CD4-positive, alpha-beta memory T cell (primary cell): ENCODE data around the gene THSD4. TPM values are rescaled to one million over a fixed set of nuclear protein-coding genes. Genes with fewer than 3 reads are reported as not detected.

Experiments
- CTCF ChIA-PET: fragments of 350-600 bp; sonication (Branson Sonifier 250); formaldehyde crosslinking; loops from one replicate; lab custom pipeline; 2021; ENCODE audit warnings: inconsistent platforms; ENCODE audit not compliant: partially characterized antibody; lab: Charles Lee
- POLR2A ChIA-PET: fragments of 350-600 bp; sonication (Branson Sonifier 250); formaldehyde crosslinking; loops from one replicate; lab custom pipeline; 2021; ENCODE audit not compliant: partially characterized antibody; lab: Charles Lee
- DNase-seq, 5 donors: peaks; one replicate each; pipeline versions ENCODE4 v3.0.0 to v3.0.0-alpha.2; 2020 to 2022; ENCODE audit warnings: mixed read lengths in 1 of 5
- H3K27ac ChIP-seq: one replicate; pipeline ENCODE4 v1.7.0; 2013; ENCODE audit warnings: low read depth, low read length
- H3K27me3 ChIP-seq: 2 replicates; pipeline ENCODE4 v1.7.0; 2013; ENCODE audit warnings: mild to moderate bottlenecking, low read length, moderate library complexity; ENCODE audit not compliant: insufficient read depth
- H3K36me3 ChIP-seq: 2 replicates; pipeline ENCODE4 v1.7.0; 2013; ENCODE audit warnings: mild to moderate bottlenecking, low read length, moderate library complexity; ENCODE audit not compliant: insufficient read depth
- H3K4me1 ChIP-seq: 2 replicates; pipeline ENCODE4 v1.7.0; 2013; ENCODE audit warnings: mild to moderate bottlenecking, low read length, moderate library complexity; ENCODE audit not compliant: insufficient read depth
- H3K4me3 ChIP-seq, 2 donors: one replicate each; pipeline ENCODE4 v1.7.0; 2013; ENCODE audit warnings: low read length in 2 of 2, mild to moderate bottlenecking in 1 of 2
- H3K9me3 ChIP-seq, 2 donors: one replicate each; pipeline ENCODE4 v1.7.0; 2013; ENCODE audit warnings: low read length in 2 of 2, control low read depth in 1 of 2; ENCODE audit not compliant: control insufficient read depth in 1 of 2
- H3K27ac Mint-ChIP-seq, 7 donors: one replicate each; pipeline ENCODE4 v1.8.0; 2020 to 2021; ENCODE audit warnings: mixed read lengths in 7 of 7, mild to moderate bottlenecking in 6 of 7, inconsistent platforms in 3 of 7, moderate library complexity in 3 of 7
- H3K27me3 Mint-ChIP-seq, 2 donors: one replicate each; pipeline ENCODE4 v1.8.0; 2020 to 2021; ENCODE audit warnings: mixed read lengths in 2 of 2
- H3K36me3 Mint-ChIP-seq, 2 donors: one replicate each; pipeline ENCODE4 v1.8.0; 2020 to 2021; ENCODE audit warnings: mixed read lengths in 2 of 2, inconsistent platforms in 1 of 2, mild to moderate bottlenecking in 1 of 2
- H3K4me1 Mint-ChIP-seq, 4 donors: one replicate each; pipeline ENCODE4 v1.8.0; 2020 to 2021; ENCODE audit warnings: mixed read lengths in 4 of 4, mild to moderate bottlenecking in 1 of 4
- H3K4me3 Mint-ChIP-seq, 8 donors: one replicate each; pipeline ENCODE4 v1.8.0; 2020 to 2021; ENCODE audit warnings: mixed read lengths in 8 of 8, mild to moderate bottlenecking in 7 of 8, moderate library complexity in 6 of 8, inconsistent platforms in 3 of 8
- H3K9me3 Mint-ChIP-seq, 8 donors: one replicate each; pipeline ENCODE4 v1.8.0; 2020 to 2021; ENCODE audit warnings: mixed read lengths in 8 of 8, mild to moderate bottlenecking in 5 of 8, inconsistent platforms in 3 of 8, moderate library complexity in 1 of 8
- intact Hi-C: fragments of 100-400 bp; cut with micrococcal nuclease; formaldehyde crosslinking; loops from one replicate; pipeline ENCODE4 v1.15.1; 2023
- polyA plus RNA-seq, 2 donors: library from polyadenylated mRNA; unstranded; fragments of 300-500 nt; fragmentation: Illumina TruSeq; gene quantifications; one replicate each; pipeline ENCODE4 v1.2.3, GENCODE V29; 2021
- total RNA-seq, 2 experiments: library from RNA; stranded (reverse); gene quantifications; one replicate each; pipeline ENCODE4 v1.2.3, GENCODE V29; 2021

THSD4 gene
- total and polyA plus RNA-seq, 4 experiments from 2014 or later: not detected

DNA sequence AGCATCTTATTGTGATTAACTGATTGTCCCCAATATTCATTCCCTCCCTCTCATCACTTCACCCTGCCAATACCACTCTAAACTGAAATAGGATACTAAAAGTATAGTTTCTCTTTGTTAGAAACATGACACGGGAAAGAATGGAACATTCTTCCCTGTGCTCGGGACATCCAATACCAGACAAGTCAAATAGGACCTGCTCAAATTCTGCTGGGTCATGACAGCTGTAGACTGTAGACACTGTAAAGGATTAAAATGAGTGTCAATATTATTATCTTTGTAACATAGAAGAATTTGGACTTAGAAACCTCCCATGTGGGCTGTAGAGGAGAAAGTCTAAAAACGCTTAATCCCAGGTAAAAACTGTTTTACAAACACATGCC lies 380.1 kb downstream of the THSD4 start:
- H3K27ac ChIP-seq: no peak overlapping the region
- H3K36me3 Mint-ChIP-seq: no peaks in the 10 kb centered on the region
- H3K4me3 Mint-ChIP-seq: no peak overlapping the region
- H3K27ac Mint-ChIP-seq: no peak overlapping the region
- H3K9me3 Mint-ChIP-seq: peaks cover 0 to 6% (median 3%) of the 10 kb centered on the region in 8 donors
- POLR2A ChIA-PET: no interaction called here
- no peaks in the 10 kb centered on the region for H3K36me3 ChIP-seq
- peaks cover 8 to 17% of the 10 kb centered on the region in 2 donors for H3K27me3 Mint-ChIP-seq
- H3K27me3 ChIP-seq: peaks cover 4% of the 10 kb centered on the region
- H3K4me1 Mint-ChIP-seq: no peaks in the 10 kb centered on the region
- DNase-seq: no peak
- no peak overlapping the region for H3K4me3 ChIP-seq
- CTCF ChIA-PET: no interaction called here
- intact Hi-C loops: no loop called here
- no peaks in the 10 kb centered on the region for H3K4me1 ChIP-seq
- no peaks in the 10 kb centered on the region for H3K9me3 ChIP-seq

DNA sequence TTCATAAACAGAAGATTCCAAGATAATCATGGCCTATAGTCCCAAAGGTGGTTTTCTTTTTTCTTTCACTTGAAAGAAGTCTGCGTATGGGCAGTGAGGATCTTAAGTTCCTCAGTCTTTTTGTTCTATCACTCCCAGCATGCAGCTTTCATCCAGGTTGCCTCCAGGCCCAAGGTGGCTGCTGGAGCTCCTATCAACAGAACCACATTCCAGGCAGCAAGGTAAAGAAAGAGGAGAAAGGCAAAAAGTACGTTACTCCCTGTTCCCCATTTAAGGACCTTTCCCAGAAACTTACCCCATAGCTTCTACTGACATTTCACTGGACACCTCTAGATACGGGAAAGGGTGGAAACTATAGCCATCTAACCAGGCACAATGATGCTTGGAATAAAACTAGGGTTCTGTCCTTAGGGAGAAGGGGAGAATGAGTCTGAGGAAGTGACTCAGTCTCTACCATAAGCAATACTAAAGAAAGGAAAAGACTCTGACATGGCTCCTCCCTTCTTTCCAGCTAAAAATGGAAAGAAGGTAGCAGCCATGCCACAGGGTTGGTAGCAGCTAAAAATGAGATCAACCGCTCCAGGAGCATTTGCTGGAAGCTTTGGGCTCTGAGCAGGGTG lies 381.2 kb downstream of the THSD4 start:
- peaks cover 0 to 11% (median 3%) of the 10 kb centered on the region in 8 donors for H3K9me3 Mint-ChIP-seq
- no peak overlapping the region for H3K27ac Mint-ChIP-seq
- H3K27me3 Mint-ChIP-seq: peaks cover 6 to 17% of the 10 kb centered on the region in 2 donors
- DNase-seq: no peak
- no peaks in the 10 kb centered on the region for H3K36me3 Mint-ChIP-seq
- Histone ChIP-seq H3K36me3 (no peaks in the 10 kb centered on the region), H3K9me3 (no peaks in the 10 kb centered on the region), H3K4me3 (no peak overlapping the region), H3K27ac (no peak overlapping the region), H3K27me3 (peaks cover 4% of the 10 kb centered on the region), H3K4me1 (no peaks in the 10 kb centered on the region)
- ChIA-PET POLR2A (no interaction called here), CTCF (no interaction called here)
- no peak overlapping the region for H3K4me3 Mint-ChIP-seq
- intact Hi-C loops: no loop called here
- H3K4me1 Mint-ChIP-seq: no peaks in the 10 kb centered on the region

DNA sequence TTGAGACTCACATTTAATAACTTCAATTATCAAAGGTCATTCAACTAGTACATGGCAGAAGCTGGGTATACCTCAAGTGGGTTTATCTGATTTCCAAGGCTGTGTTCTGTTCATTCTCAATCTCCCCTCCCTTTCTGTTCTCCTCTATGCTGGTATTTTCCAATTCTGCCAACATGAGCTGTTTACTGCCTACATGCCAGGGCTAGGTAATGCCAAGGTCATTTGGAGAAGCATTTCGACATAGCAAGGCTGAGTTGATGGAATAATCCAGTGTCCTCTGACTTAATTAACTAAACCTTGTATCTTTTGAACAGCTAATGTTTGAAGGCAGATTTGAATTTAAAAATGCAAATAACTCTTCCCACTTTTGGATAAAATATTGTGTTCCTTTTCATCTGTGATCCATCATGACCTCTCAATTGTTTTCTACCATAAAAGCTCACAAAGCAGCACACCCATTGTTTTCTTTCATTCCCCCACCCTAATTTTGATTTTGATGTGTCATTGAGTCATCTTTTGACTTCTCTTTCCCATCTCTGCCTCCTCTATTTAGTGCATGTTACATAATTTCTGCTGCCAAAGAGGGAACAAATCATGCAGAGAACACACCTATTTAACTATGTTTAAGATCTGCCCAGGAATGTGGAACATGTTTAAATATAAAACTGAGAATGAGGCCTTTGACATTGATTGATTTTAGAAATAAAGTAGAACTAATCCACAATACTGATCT lies 386.2 kb downstream of the THSD4 start:
- Histone ChIP-seq H3K4me1 (no peaks in the 10 kb centered on the region), H3K4me3 (no peak overlapping the region), H3K27ac (no peak overlapping the region), H3K27me3 (no peaks in the 10 kb centered on the region), H3K36me3 (no peaks in the 10 kb centered on the region), H3K9me3 (no peaks in the 10 kb centered on the region)
- H3K27ac Mint-ChIP-seq: no peak overlapping the region
- no peaks in the 10 kb centered on the region for H3K36me3 Mint-ChIP-seq
- no peak for DNase-seq
- H3K27me3 Mint-ChIP-seq: peaks cover 11% of the 10 kb centered on the region in 2 donors
- peaks cover 0 to 11% (median 3%) of the 10 kb centered on the region in 8 donors for H3K9me3 Mint-ChIP-seq
- ChIA-PET CTCF (no interaction called here), POLR2A (no interaction called here)
- intact Hi-C loops: no loop called here
- H3K4me1 Mint-ChIP-seq: no peaks in the 10 kb centered on the region
- H3K4me3 Mint-ChIP-seq: no peak overlapping the region

DNA sequence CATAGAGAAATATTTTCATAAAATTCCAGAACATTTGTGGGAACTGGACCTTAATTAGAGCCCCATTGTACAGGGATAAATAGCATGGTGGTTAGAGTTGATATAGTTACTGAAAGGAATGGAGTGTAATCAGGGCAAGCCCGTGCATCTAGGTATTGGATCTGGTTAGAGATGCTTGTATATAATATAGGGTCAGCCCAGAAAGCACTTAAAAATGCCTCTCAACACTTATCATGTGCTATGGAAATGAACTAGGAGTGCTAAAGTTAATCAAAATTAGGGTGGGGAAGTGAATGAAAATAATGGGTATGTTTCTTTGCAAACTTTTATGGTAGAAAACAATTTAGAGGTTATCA lies 386.8 kb downstream of the THSD4 start:
- intact Hi-C loops: no loop called here
- no peaks in the 10 kb centered on the region for H3K36me3 Mint-ChIP-seq
- H3K9me3 Mint-ChIP-seq: peaks cover 0 to 11% (median 3%) of the 10 kb centered on the region in 8 donors
- no peak overlapping the region for H3K27ac ChIP-seq
- DNase-seq: no peak
- H3K27ac Mint-ChIP-seq: no peak overlapping the region
- POLR2A ChIA-PET: no interaction called here
- CTCF ChIA-PET: no interaction called here
- H3K4me3 Mint-ChIP-seq: no peak overlapping the region
- no peak overlapping the region for H3K4me3 ChIP-seq
- peaks cover 10 to 11% of the 10 kb centered on the region in 2 donors for H3K27me3 Mint-ChIP-seq
- H3K36me3 ChIP-seq: no peaks in the 10 kb centered on the region
- no peaks in the 10 kb centered on the region for H3K9me3 ChIP-seq
- no peaks in the 10 kb centered on the region for H3K4me1 ChIP-seq
- no peaks in the 10 kb centered on the region for H3K4me1 Mint-ChIP-seq
- no peaks in the 10 kb centered on the region for H3K27me3 ChIP-seq

DNA sequence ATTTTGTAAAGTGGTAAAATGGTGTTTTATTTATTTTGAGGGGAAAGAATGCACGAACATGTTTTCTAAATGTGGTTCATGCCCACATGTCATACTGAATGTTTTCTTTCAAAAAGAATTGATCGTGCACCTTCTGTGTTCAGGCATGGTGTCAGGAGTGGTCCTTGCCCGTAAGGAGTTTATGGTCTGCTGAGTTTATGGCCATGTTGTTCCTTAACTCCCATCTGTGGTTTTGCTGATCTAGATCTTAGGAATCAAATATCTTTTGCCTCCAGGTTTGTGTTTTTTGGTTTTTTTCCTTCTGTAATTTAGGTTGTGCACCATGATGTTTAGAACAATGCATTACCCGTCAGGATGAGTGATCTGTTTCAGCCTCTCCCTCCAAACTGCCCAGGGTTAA lies 390.7 kb downstream of the THSD4 start:
- H3K9me3 Mint-ChIP-seq: peaks cover 0 to under 1% (median 0%) of the 10 kb centered on the region in 8 donors
- ChIA-PET CTCF (no interaction called here), POLR2A (no interaction called here)
- intact Hi-C loops: no loop called here
- no peak for DNase-seq
- H3K9me3 ChIP-seq: no peaks in the 10 kb centered on the region
- H3K4me1 ChIP-seq: no peaks in the 10 kb centered on the region
- H3K4me1 Mint-ChIP-seq: no peaks in the 10 kb centered on the region
- no peak overlapping the region for H3K4me3 ChIP-seq
- H3K4me3 Mint-ChIP-seq: no peak overlapping the region
- no peaks in the 10 kb centered on the region for H3K36me3 Mint-ChIP-seq
- H3K27me3 Mint-ChIP-seq: peaks cover 9 to 10% of the 10 kb centered on the region in 2 donors
- H3K27ac ChIP-seq: no peak overlapping the region
- H3K27me3 ChIP-seq: no peaks in the 10 kb centered on the region
- H3K27ac Mint-ChIP-seq: no peak overlapping the region
- H3K36me3 ChIP-seq: no peaks in the 10 kb centered on the region

DNA sequence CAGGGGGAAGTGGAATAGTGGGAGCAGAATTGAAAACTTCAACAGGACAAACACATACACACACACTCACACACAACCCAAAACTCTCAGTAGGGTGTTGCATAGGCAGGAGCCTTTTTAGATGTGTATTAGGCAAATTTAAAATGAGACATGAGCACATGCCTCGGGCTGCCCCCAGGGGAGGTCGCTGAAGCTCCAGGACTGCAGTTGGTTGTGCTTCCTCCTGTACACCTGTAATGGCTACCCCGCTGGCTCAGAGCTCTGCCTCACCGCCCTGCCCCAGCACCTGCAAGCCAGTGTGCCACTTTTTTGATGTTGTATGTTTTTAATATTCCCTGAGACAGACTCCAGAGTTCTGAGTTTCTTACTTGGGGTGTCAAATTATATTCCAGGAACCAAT lies 391.7 kb downstream of the THSD4 start:
- Mint-ChIP-seq H3K27me3 (peaks cover 9 to 10% of the 10 kb centered on the region in 2 donors), H3K4me1 (no peaks in the 10 kb centered on the region), H3K4me3 (no peak overlapping the region), H3K27ac (no peak overlapping the region), H3K36me3 (no peaks in the 10 kb centered on the region), H3K9me3 (no peaks in the 10 kb centered on the region)
- POLR2A ChIA-PET: no interaction called here
- no peak overlapping the region for H3K27ac ChIP-seq
- no peak for DNase-seq
- intact Hi-C loops: no loop called here
- no peaks in the 10 kb centered on the region for H3K9me3 ChIP-seq
- H3K4me3 ChIP-seq: no peak overlapping the region
- H3K4me1 ChIP-seq: no peaks in the 10 kb centered on the region
- no peaks in the 10 kb centered on the region for H3K27me3 ChIP-seq
- H3K36me3 ChIP-seq: no peaks in the 10 kb centered on the region
- CTCF ChIA-PET: interaction anchor here (0.8 kb wide), 1 partner anchor 17 kb away, joined by 3 read pairs; no protein-coding TSS in a partner anchor

DNA sequence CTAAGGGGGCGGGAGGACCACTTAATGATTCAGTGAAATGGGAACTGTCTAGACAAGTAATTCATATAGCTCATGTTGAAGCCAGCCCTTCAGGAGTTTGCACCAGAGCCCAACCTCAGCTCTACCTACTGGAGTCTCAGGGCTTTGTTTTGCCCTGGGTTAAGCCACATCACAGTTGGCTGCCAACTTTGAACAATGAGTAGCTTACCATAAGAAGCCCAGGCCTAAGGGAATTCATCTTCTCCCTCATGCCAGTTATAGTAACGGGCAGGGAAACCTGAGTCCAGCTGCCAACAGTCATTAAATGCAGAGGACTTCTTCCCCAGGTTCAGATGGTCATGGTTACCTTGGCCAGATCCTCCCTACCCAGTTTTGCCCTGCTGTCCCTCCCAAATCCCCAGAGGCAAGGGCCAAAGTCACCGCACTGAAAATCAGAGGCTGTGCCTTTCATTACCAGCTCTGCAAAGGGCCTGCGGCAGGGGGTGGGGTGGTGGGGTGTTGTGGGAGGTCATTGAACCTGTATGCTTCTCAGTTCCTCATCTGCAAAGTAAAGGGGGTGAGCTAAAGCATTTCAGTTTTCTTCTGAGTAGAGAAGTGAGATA lies 392.9 kb downstream of the THSD4 start:
- Mint-ChIP-seq H3K27me3 (peaks cover 8 to 13% of the 10 kb centered on the region in 2 donors), H3K27ac (no peak overlapping the region), H3K9me3 (no peaks in the 10 kb centered on the region), H3K4me1 (no peaks in the 10 kb centered on the region), H3K4me3 (no peak overlapping the region), H3K36me3 (no peaks in the 10 kb centered on the region)
- no peak overlapping the region for H3K27ac ChIP-seq
- ChIA-PET POLR2A (no interaction called here), CTCF (no interaction called here)
- intact Hi-C loops: no loop called here
- H3K27me3 ChIP-seq: no peaks in the 10 kb centered on the region
- DNase-seq: no peak
- no peaks in the 10 kb centered on the region for H3K36me3 ChIP-seq
- H3K4me1 ChIP-seq: no peaks in the 10 kb centered on the region
- H3K4me3 ChIP-seq: no peak overlapping the region
- no peaks in the 10 kb centered on the region for H3K9me3 ChIP-seq
